ENCODE data around the gene RIN3. TPM values are rescaled to one million over a fixed set of nuclear protein-coding genes. Genes with fewer than 3 reads are reported as not detected.

The RIN3 gene
- total and polyA plus RNA-seq, 10 of the 15 experiments (the other 5 are each of a cell fraction or from before 2014, with no cell fraction given): 0.91 to 23.3 (median 6.3) TPM

DNA sequence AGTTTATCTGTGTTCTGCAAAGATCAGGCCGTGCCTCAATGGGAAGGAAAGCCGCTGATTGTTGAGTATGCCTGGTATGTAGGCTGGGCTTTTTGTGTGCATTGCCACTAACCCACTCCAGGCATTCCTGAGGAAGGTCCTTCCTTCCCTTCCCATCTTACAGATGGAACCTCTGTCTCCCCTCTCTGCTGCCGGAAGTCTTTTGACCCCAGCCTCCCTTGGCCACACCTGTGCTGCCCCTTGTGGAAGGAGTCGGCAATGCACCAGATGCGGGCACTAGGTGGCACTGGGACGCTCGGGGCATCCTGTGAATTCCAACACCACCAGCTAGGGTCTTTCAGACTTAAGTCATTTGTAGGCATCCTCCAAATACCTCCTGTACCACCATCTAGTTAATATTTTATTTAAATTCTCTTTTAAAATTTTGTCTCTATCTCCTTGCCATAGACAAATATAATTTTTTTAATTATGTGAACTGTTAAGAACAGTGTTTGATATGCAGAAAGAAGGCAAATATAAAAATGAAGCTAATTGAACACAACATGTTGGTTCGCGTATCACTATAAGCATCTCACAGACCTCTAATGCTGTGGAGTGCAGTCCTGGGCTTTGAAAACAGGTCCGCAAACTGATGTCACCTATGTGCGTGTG, 99.6 kb downstream of the RIN3 start (continued):
- TF ChIP-seq, protein P1, sequence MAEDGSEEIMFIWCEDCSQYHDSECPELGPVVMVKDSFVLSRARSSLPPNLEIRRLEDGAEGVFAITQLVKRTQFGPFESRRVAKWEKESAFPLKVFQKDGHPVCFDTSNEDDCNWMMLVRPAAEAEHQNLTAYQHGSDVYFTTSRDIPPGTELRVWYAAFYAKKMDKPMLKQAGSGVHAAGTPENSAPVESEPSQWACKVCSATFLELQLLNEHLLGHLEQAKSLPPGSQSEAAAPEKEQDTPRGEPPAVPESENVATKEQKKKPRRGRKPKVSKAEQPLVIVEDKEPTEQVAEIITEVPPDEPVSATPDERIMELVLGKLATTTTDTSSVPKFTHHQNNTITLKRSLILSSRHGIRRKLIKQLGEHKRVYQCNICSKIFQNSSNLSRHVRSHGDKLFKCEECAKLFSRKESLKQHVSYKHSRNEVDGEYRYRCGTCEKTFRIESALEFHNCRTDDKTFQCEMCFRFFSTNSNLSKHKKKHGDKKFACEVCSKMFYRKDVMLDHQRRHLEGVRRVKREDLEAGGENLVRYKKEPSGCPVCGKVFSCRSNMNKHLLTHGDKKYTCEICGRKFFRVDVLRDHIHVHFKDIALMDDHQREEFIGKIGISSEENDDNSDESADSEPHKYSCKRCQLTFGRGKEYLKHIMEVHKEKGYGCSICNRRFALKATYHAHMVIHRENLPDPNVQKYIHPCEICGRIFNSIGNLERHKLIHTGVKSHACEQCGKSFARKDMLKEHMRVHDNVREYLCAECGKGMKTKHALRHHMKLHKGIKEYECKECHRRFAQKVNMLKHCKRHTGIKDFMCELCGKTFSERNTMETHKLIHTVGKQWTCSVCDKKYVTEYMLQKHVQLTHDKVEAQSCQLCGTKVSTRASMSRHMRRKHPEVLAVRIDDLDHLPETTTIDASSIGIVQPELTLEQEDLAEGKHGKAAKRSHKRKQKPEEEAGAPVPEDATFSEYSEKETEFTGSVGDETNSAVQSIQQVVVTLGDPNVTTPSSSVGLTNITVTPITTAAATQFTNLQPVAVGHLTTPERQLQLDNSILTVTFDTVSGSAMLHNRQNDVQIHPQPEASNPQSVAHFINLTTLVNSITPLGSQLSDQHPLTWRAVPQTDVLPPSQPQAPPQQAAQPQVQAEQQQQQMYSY (CRISPR knock-in tag; IDR thresholded peaks at IDR 0.05): no peak
- TF ChIP-seq RELA (IDR thresholded peaks at IDR 0.05; ENCODE audit: borderline replicate concordance, partially characterized antibody): no peak
- TF ChIP-seq KDM1A (IDR thresholded peaks at IDR 0.05; ENCODE audit: borderline replicate concordance): no peak
- TF ChIP-seq, protein P2, sequence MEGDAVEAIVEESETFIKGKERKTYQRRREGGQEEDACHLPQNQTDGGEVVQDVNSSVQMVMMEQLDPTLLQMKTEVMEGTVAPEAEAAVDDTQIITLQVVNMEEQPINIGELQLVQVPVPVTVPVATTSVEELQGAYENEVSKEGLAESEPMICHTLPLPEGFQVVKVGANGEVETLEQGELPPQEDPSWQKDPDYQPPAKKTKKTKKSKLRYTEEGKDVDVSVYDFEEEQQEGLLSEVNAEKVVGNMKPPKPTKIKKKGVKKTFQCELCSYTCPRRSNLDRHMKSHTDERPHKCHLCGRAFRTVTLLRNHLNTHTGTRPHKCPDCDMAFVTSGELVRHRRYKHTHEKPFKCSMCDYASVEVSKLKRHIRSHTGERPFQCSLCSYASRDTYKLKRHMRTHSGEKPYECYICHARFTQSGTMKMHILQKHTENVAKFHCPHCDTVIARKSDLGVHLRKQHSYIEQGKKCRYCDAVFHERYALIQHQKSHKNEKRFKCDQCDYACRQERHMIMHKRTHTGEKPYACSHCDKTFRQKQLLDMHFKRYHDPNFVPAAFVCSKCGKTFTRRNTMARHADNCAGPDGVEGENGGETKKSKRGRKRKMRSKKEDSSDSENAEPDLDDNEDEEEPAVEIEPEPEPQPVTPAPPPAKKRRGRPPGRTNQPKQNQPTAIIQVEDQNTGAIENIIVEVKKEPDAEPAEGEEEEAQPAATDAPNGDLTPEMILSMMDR (IDR thresholded peaks at IDR 0.05 in 2 of 3, conservative IDR thresholded peaks at IDR 0.05 in 1 of 3; ENCODE audit: control insufficient read depth in 2 of 3, extremely low read depth in 1 of 3, insufficient read depth in 1 of 3, low read depth in 3 of 3, low read length in 3 of 3): peak; percentile 90 to 91 (median 90)
- TF ChIP-seq SMARCA5 (IDR thresholded peaks at IDR 0.05): peak; percentile 65; the same call in 1 of the 2 replicates
- TF ChIP-seq, protein P3, sequence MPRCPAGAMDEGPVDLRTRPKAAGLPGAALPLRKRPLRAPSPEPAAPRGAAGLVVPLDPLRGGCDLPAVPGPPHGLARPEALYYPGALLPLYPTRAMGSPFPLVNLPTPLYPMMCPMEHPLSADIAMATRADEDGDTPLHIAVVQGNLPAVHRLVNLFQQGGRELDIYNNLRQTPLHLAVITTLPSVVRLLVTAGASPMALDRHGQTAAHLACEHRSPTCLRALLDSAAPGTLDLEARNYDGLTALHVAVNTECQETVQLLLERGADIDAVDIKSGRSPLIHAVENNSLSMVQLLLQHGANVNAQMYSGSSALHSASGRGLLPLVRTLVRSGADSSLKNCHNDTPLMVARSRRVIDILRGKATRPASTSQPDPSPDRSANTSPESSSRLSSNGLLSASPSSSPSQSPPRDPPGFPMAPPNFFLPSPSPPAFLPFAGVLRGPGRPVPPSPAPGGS (IDR thresholded peaks at IDR 0.05; ENCODE audit: borderline replicate concordance, insufficient read depth, low read depth, low read length, poor library complexity, severe bottlenecking): no peak
- TF ChIP-seq NR2F1 (conservative IDR thresholded peaks at IDR 0.05): peak; percentile 40; the same call in 1 of the 2 replicates
- TF ChIP-seq RBBP5 (conservative IDR thresholded peaks at IDR 0.05): no peak
